Measurements from ENCODE around the gene CCDC197.

GRCh38 chr14:93955850-93956481 lies 41.1 kb upstream of the CCDC197 start:
- TF ChIP-seq CTCF (IDR thresholded peaks at IDR 0.05; ENCODE audit: low read depth, low read length, missing input control) (no peak), MAX (IDR thresholded peaks at IDR 0.05) (no peak), TAF1 (conservative IDR thresholded peaks at IDR 0.05) (no peak), JUND (IDR thresholded peaks at IDR 0.05) (no peak), FOXA1 (IDR thresholded peaks at IDR 0.05) (no peak), YY1 (IDR thresholded peaks at IDR 0.05) (no peak), REST (IDR thresholded peaks at IDR 0.05) (no peak), ZBTB33 (IDR thresholded peaks at IDR 0.05) (no peak), EGR1 (IDR thresholded peaks at IDR 0.05; ENCODE audit: low read depth in 2 of 2) (no peak), SP1 (IDR thresholded peaks at IDR 0.05) (no peak), RAD21 (IDR thresholded peaks at IDR 0.05) (no peak), ATF3 (IDR thresholded peaks at IDR 0.05) (no peak)
